ENCODE results near the gene CYP4A22. TPM values are rescaled to one million over a fixed set of nuclear protein-coding genes. Genes with fewer than 3 reads are reported as not detected.
"Not testable (repeated sequence)": the region's sequence is repeated elsewhere in the genome, so short reads cannot be mapped to it uniquely, and the experiment has no call there.

Gene CYP4A22
- total RNA-seq, 1 donor from 2014 or later, result not detected

- H3K27ac ChIP-seq (ENCODE audit: low read depth, low read length), result no peak overlapping the region
- peaks cover 24 to 38% (median 26%) of the 10 kb centered on the region in 3 donors for H3K4me1 ChIP-seq (ENCODE audit: control insufficient read depth in 3 of 3, insufficient read depth in 3 of 3, low read length in 3 of 3)
- H3K36me3 ChIP-seq (ENCODE audit: control insufficient read depth in 3 of 3, insufficient read depth in 3 of 3, low read length in 3 of 3), result no peaks in the 10 kb centered on the region
- peak overlapping the region; percentile 6 to 54 (median 40) for H3K9ac ChIP-seq (ENCODE audit: low read depth in 1 of 3, low read length in 3 of 3)
- H3K27me3 ChIP-seq (ENCODE audit: control insufficient read depth in 3 of 3, insufficient read depth in 3 of 3, low read length in 3 of 3), result no peaks in the 10 kb centered on the region
- H3K9me3 ChIP-seq (ENCODE audit: control insufficient read depth in 3 of 3, low read length in 3 of 3), result no peaks in the 10 kb centered on the region
- no peak overlapping the region for H3K4me3 ChIP-seq (ENCODE audit: low read length in 3 of 3)
Observed at GRCh38 chr1:47190857-47191256, 53.6 kb downstream of the CYP4A22 start.

GRCh38 chr1:47191940-47192457, 54.8 kb downstream of the CYP4A22 start:
- Histone ChIP-seq H3K9me3 (ENCODE audit: control insufficient read depth in 3 of 3, low read length in 3 of 3) (no peaks in the 10 kb centered on the region), H3K36me3 (ENCODE audit: control insufficient read depth in 3 of 3, insufficient read depth in 3 of 3, low read length in 3 of 3) (no peaks in the 10 kb centered on the region), H3K9ac (ENCODE audit: low read depth in 1 of 3, low read length in 3 of 3) (no peak overlapping the region), H3K4me1 (ENCODE audit: control insufficient read depth in 3 of 3, insufficient read depth in 3 of 3, low read length in 3 of 3) (peaks cover 24 to 38% (median 26%) of the 10 kb centered on the region in 3 donors), H3K4me3 (ENCODE audit: low read length in 3 of 3) (no peak overlapping the region), H3K27ac (ENCODE audit: low read depth, low read length) (no peak overlapping the region), H3K27me3 (ENCODE audit: control insufficient read depth in 3 of 3, insufficient read depth in 3 of 3, low read length in 3 of 3) (no peaks in the 10 kb centered on the region)

DNA sequence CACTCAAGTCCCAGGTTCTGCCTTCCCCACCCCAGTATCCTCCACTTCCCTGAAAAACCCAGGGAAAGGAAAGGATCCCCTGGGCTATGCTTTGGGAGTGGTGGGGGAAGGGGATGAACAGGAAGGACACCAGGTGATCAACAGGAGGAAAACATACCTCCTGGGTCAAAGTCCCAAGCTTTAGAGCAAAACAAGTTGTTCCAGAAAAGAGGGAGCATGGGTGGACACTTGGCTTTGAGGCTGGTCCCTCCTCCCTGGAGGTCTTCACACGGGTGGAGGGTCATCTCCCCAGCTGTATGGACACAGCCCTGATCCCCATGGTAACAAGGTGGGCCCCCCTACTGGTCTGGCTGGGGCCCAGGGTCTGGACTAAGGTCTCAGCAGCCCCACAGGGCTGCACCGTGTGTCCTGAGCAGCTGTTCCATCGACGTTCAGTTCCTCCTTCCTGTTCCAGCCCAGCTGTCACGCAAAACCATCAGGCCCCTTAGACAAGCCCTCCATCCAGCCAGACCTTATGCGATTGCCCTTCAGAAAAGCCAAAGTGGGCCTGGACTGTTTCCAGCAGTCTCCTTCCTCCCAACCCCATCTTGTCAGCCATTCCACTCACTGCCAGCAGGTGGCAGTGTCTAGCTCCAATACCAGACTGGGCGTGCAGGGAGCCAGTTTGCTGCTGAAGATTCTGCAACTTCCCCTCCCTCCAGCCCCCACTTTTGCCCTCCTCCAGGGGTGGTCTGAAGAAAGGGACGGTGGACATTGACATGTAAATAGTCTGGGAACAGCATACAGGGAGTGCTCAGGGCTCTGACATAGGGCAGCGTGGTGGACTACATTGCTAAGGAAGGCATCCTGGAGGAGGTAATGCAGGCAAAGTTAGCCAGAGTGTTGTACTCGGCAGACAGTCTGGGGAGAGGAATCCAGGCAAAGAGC, 55.5 kb downstream of the CYP4A22 start:
- H3K9ac ChIP-seq (ENCODE audit: low read depth in 1 of 3, low read length in 3 of 3), result no peak overlapping the region
- peaks cover 24 to 38% (median 26%) of the 10 kb centered on the region in 3 donors for H3K4me1 ChIP-seq (ENCODE audit: control insufficient read depth in 3 of 3, insufficient read depth in 3 of 3, low read length in 3 of 3)
- H3K27ac ChIP-seq (ENCODE audit: low read depth, low read length), result no peak overlapping the region
- H3K36me3 ChIP-seq (ENCODE audit: control insufficient read depth in 3 of 3, insufficient read depth in 3 of 3, low read length in 3 of 3), result no peaks in the 10 kb centered on the region
- peak overlapping the region in 1 of 3 donors; percentile 29 for H3K4me3 ChIP-seq (ENCODE audit: low read length in 3 of 3)
- H3K27me3 ChIP-seq (ENCODE audit: control insufficient read depth in 3 of 3, insufficient read depth in 3 of 3, low read length in 3 of 3), result no peaks in the 10 kb centered on the region
- H3K9me3 ChIP-seq (ENCODE audit: control insufficient read depth in 3 of 3, low read length in 3 of 3), result no peaks in the 10 kb centered on the region

- peaks cover 24 to 38% (median 26%) of the 10 kb centered on the region in 3 donors for H3K4me1 ChIP-seq (ENCODE audit: control insufficient read depth in 3 of 3, insufficient read depth in 3 of 3, low read length in 3 of 3)
- not testable (repeated sequence) for H3K4me3 ChIP-seq (ENCODE audit: low read length in 3 of 3); H3K27me3 ChIP-seq (ENCODE audit: control insufficient read depth in 3 of 3, insufficient read depth in 3 of 3, low read length in 3 of 3); H3K36me3 ChIP-seq (ENCODE audit: control insufficient read depth in 3 of 3, insufficient read depth in 3 of 3, low read length in 3 of 3); H3K9ac ChIP-seq (ENCODE audit: low read depth in 1 of 3, low read length in 3 of 3); H3K27ac ChIP-seq (ENCODE audit: low read depth, low read length); H3K9me3 ChIP-seq (ENCODE audit: control insufficient read depth in 3 of 3, low read length in 3 of 3)
Observed at GRCh38 chr1:47193496-47193895, 56.3 kb downstream of the CYP4A22 start.

DNA sequence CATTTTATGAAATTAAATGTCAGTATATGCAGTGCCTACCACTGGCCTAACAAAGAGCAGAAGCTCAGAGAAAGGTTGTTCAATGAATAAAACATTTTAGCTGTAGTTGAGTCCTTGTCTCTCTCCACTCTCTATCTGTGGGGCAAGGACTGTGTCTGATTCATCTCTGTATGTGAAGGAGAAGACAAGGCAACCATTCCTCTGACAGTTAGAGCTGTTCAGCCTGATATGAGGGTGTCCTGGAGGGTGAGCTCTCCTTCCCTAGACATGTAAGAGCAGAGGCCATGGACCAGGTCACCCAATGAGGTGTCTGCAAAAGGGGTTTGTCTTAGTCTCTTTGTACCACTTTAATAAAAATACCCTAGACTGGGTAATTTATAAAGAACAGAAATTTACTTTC, 57.1 kb downstream of the CYP4A22 start:
- Histone ChIP-seq H3K4me1 (ENCODE audit: control insufficient read depth in 3 of 3, insufficient read depth in 3 of 3, low read length in 3 of 3) (peaks cover 24 to 38% (median 26%) of the 10 kb centered on the region in 3 donors), H3K36me3 (ENCODE audit: control insufficient read depth in 3 of 3, insufficient read depth in 3 of 3, low read length in 3 of 3) (no peaks in the 10 kb centered on the region), H3K27ac (ENCODE audit: low read depth, low read length) (no peak overlapping the region), H3K27me3 (ENCODE audit: control insufficient read depth in 3 of 3, insufficient read depth in 3 of 3, low read length in 3 of 3) (peaks cover 0 to 10% (median 5%) of the 10 kb centered on the region in 3 donors), H3K9ac (ENCODE audit: low read depth in 1 of 3, low read length in 3 of 3) (no peak overlapping the region), H3K9me3 (ENCODE audit: control insufficient read depth in 3 of 3, low read length in 3 of 3) (no peaks in the 10 kb centered on the region), H3K4me3 (ENCODE audit: low read length in 3 of 3) (no peak overlapping the region)

DNA sequence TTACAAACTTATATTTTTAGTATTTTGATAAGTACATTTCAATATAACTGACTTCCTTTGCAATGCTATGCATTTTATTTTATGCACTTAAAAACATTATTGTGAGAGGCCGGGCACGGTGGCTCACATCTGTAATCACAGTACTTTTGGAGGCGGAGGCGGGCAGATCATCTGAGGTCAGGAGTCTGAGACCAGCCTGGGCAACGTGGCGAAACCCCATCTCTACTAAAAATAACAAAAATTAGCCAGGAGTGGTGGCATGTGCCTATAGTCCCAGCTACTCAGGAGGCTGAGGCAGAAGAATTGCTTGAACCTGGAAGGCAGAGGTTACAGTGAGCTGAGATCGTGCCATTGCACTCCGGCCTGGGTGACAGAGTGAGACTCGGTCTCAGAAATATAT, 58.7 kb downstream of the CYP4A22 start:
- H3K9ac ChIP-seq (ENCODE audit: low read depth in 1 of 3, low read length in 3 of 3); H3K4me3 ChIP-seq (ENCODE audit: low read length in 3 of 3); H3K27ac ChIP-seq (ENCODE audit: low read depth, low read length); H3K9me3 ChIP-seq (ENCODE audit: control insufficient read depth in 3 of 3, low read length in 3 of 3); H3K36me3 ChIP-seq (ENCODE audit: control insufficient read depth in 3 of 3, insufficient read depth in 3 of 3, low read length in 3 of 3): not testable (repeated sequence)
- H3K4me1 ChIP-seq (ENCODE audit: control insufficient read depth in 3 of 3, insufficient read depth in 3 of 3, low read length in 3 of 3), result peaks cover 10 to 23% (median 12%) of the 10 kb centered on the region in 3 donors
- H3K27me3 ChIP-seq (ENCODE audit: control insufficient read depth in 3 of 3, insufficient read depth in 3 of 3, low read length in 3 of 3), result peaks cover 0 to 13% (median 9%) of the 10 kb centered on the region in 3 donors

DNA sequence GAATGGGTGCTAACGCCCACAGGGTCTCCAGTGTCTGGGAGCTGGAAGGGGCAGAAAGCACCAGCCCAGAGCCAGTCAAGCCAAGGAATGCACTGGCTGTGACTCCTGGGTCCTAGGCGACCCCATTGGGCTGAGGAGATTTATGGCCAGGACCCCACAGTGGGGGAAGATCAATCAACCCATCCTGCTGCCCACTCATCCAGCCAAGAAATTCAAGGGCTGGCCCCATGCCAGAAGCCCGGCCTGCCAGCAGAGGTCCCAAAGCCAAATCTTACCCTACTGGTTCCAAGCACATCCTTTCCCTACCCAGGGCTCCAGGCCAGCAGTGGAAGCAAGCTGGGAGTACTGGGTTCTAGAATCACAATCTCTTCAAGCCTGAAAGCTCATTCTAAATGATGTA, 59.4 kb downstream of the CYP4A22 start:
- Histone ChIP-seq H3K9ac (ENCODE audit: low read depth in 1 of 3, low read length in 3 of 3) (no peak overlapping the region), H3K27ac (ENCODE audit: low read depth, low read length) (no peak overlapping the region), H3K4me3 (ENCODE audit: low read length in 3 of 3) (no peak overlapping the region), H3K9me3 (ENCODE audit: control insufficient read depth in 3 of 3, low read length in 3 of 3) (no peaks in the 10 kb centered on the region), H3K27me3 (ENCODE audit: control insufficient read depth in 3 of 3, insufficient read depth in 3 of 3, low read length in 3 of 3) (peaks cover 0 to 13% (median 9%) of the 10 kb centered on the region in 3 donors), H3K36me3 (ENCODE audit: control insufficient read depth in 3 of 3, insufficient read depth in 3 of 3, low read length in 3 of 3) (no peaks in the 10 kb centered on the region), H3K4me1 (ENCODE audit: control insufficient read depth in 3 of 3, insufficient read depth in 3 of 3, low read length in 3 of 3) (peaks cover 10 to 16% (median 10%) of the 10 kb centered on the region in 3 donors)

DNA sequence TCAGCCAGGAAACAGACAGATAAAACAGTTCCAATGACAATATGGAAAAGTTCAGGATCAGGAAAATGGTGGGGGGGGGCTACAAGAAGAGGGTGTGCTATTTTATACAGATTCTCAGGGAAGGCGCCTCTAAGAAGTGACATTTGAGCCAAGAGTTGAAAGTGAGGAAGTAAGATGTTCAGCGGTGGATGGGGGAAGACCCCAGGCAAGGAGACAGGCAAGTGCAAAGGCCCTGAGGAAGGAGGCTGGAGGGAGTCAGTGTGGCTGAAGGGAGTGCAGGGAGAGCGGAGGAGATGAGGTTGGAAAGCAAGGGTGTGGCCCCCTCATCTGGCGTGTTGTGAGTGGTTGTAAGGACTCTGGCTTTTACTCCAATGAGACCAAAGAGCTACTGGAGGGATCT, 61.0 kb downstream of the CYP4A22 start:
- H3K27me3 ChIP-seq (ENCODE audit: control insufficient read depth in 3 of 3, insufficient read depth in 3 of 3, low read length in 3 of 3), result peaks cover 0 to 13% (median 9%) of the 10 kb centered on the region in 3 donors
- H3K9ac ChIP-seq (ENCODE audit: low read depth in 1 of 3, low read length in 3 of 3), result no peak overlapping the region
- no peak overlapping the region for H3K4me3 ChIP-seq (ENCODE audit: low read length in 3 of 3)
- H3K36me3 ChIP-seq (ENCODE audit: control insufficient read depth in 3 of 3, insufficient read depth in 3 of 3, low read length in 3 of 3), result no peaks in the 10 kb centered on the region
- no peak overlapping the region for H3K27ac ChIP-seq (ENCODE audit: low read depth, low read length)
- peaks cover 0 to 2% (median 0%) of the 10 kb centered on the region in 3 donors for H3K9me3 ChIP-seq (ENCODE audit: control insufficient read depth in 3 of 3, low read length in 3 of 3)
- H3K4me1 ChIP-seq (ENCODE audit: control insufficient read depth in 3 of 3, insufficient read depth in 3 of 3, low read length in 3 of 3), result peaks cover 0 to under 1% (median 0%) of the 10 kb centered on the region in 3 donors
